PC-3 (cell line): ENCODE results near the gene TXLNA. TPM values are rescaled to one million over a fixed set of nuclear protein-coding genes. Genes with fewer than 3 reads are reported as not detected.

Experiments used
- ATAC-seq: fragments of 200-7000 bp; cut with Tn5 transposase; 2 replicates; pipeline ENCODE4 v1.9.1; 2020; ENCODE audit warnings: mild to moderate bottlenecking, moderate library complexity
- BruUV-seq: library from RNA; stranded (reverse); fragments of 400-500 nt; replicated peaks from 2 replicates; lab custom pipeline; 2021; lab: Mats Ljungman, UMichigan
- CTCF ChIA-PET: fragments of 300-600 bp; sonication (Branson Sonifier 250); formaldehyde crosslinking; loops from one replicate; lab custom pipeline; 2022; ENCODE audit warnings: antibody characterized with exemption; lab: Charles Lee
- POLR2A ChIA-PET: fragments of 300-600 bp; sonication (Branson Sonifier 250); formaldehyde crosslinking; loops from one replicate; lab custom pipeline; 2022; ENCODE audit warnings: antibody characterized with exemption; ENCODE audit not compliant: unreplicated experiment; lab: Charles Lee
- DNase-seq: peaks from one replicate; pipeline ENCODE4 v3.0.0-alpha.2; 2015
- H2AFZ ChIP-seq: fragments of 300-600 bp; sonication (generic); 2 replicates; pipeline ENCODE4 v1.6.0; 2016; ENCODE audit warnings: antibody characterized with exemption, low read length
- H3F3A ChIP-seq: fragments of 300-600 bp; sonication (generic); one replicate; pipeline ENCODE4 v1.6.0; 2017; ENCODE audit warnings: antibody characterized with exemption, low read length, control low read depth, mild to moderate bottlenecking; ENCODE audit not compliant: unreplicated experiment
- H3K27ac ChIP-seq: fragments of 300-600 bp; sonication (generic); 2 replicates; pipeline ENCODE4 v1.5.1; 2016; ENCODE audit warnings: mild to moderate bottlenecking, low read length
- H3K27me3 ChIP-seq: fragments of 300-600 bp; sonication (generic); 2 replicates; pipeline ENCODE4 v1.6.1; 2016; ENCODE audit warnings: low read length, mixed read lengths
- H3K36me3 ChIP-seq: fragments of 300-600 bp; sonication (generic); 2 replicates; pipeline ENCODE4 v1.6.1; 2016; ENCODE audit warnings: low read depth, mixed run types, low read length, mixed read lengths
- H3K4me1 ChIP-seq: fragments of 300-600 bp; sonication (generic); 2 replicates; pipeline ENCODE4 v1.5.1; 2016; ENCODE audit warnings: low read length; ENCODE audit not compliant: insufficient read depth
- H3K4me2 ChIP-seq: fragments of 300-600 bp; sonication (generic); 2 replicates; pipeline ENCODE4 v1.6.0; 2016; ENCODE audit warnings: low read length
- H3K4me3 ChIP-seq: fragments of 300-600 bp; sonication (generic); 2 replicates; pipeline ENCODE4 v1.5.1; 2016; ENCODE audit warnings: mild to moderate bottlenecking, low read length, mixed read lengths
- H3K79me2 ChIP-seq: fragments of 300-600 bp; sonication (generic); 2 replicates; pipeline ENCODE4 v1.6.1; 2017; ENCODE audit warnings: low read length, mixed read lengths
- H3K9ac ChIP-seq: fragments of 300-600 bp; sonication (generic); 2 replicates; pipeline ENCODE4 v1.6.0; 2016; ENCODE audit warnings: mild to moderate bottlenecking, low read length
- H3K9me2 ChIP-seq: fragments of 300-600 bp; sonication (generic); replicated peaks from 2 replicates; pipeline ENCODE4 v1.6.1; 2016; ENCODE audit warnings: mixed run types, low read length, mixed read lengths
- H3K9me3 ChIP-seq: fragments of 300-600 bp; sonication (generic); 2 replicates; pipeline ENCODE4 v1.6.1; 2016; ENCODE audit warnings: low read length, mixed read lengths
- H4K20me1 ChIP-seq: fragments of 300-600 bp; sonication (generic); 2 replicates; pipeline ENCODE4 v1.6.1; 2016; ENCODE audit warnings: low read length, mixed read lengths
- CTCF ChIP-seq: fragments of 300-600 bp; sonication (generic); conservative IDR thresholded peaks from 2 replicates; pipeline ENCODE4 v1.5.1; 2017; ENCODE audit warnings: antibody characterized with exemption, low read depth, mild to moderate bottlenecking, low read length
- EZH2 ChIP-seq: fragments of 300-600 bp; sonication (generic); IDR thresholded peaks from one replicate; pipeline ENCODE4 v1.6.1; 2017; ENCODE audit warnings: antibody characterized with exemption, mild to moderate bottlenecking, low read length; ENCODE audit not compliant: unreplicated experiment
- EZH2phosphoT487 ChIP-seq: fragments of 300-600 bp; sonication (generic); IDR thresholded peaks from 2 replicates; pipeline ENCODE4 v1.6.1; 2018; ENCODE audit warnings: mild to moderate bottlenecking, antibody characterized with exemption, low read length, borderline replicate concordance
- intact Hi-C: fragments of 100-400 bp; cut with micrococcal nuclease; formaldehyde crosslinking; loops from 2 replicates; pipeline ENCODE4 v1.9.0; 2023
- total RNA-seq: library from RNA; depleted of rRNA; stranded (reverse); fragments of >200 nt; gene quantifications from 2 replicates; pipeline ENCODE4 v1.2.3, GENCODE V29; 2014

TXLNA gene
- total RNA-seq, 1 experiment from 2014 or later: 64.2 TPM

GRCh38 chr1:32181563-32181962 lies 2.1 kb downstream of the TXLNA start:
- Histone ChIP-seq H3K36me3 (peaks cover 29% of the 10 kb centered on the region), H3K9me2 (no peaks in the 10 kb centered on the region), H3K79me2 (peaks cover 62% of the 10 kb centered on the region), H3K9ac (no peak overlapping the region), H3K4me2 (peak overlapping the region; percentile 86), H3K27me3 (no peaks in the 10 kb centered on the region), H3F3A (no peaks in the 10 kb centered on the region), H3K4me1 (peaks cover 18% of the 10 kb centered on the region), H3K4me3 (peak overlapping the region; percentile 95), H2AFZ (no peak overlapping the region), H3K9me3 (no peaks in the 10 kb centered on the region), H3K27ac (no peak overlapping the region), H4K20me1 (peaks cover 12% of the 10 kb centered on the region; the same call in 1 of the 2 replicates)
- POLR2A ChIA-PET: no interaction called here
- ATAC-seq (no peak), DNase-seq (no peak)
- CTCF ChIA-PET: no interaction called here
- TF ChIP-seq EZH2phosphoT487: no peak
- TF ChIP-seq CTCF: no peak
- TF ChIP-seq EZH2: no peak
- no TSS peak for BruUV-seq
- intact Hi-C loops: loop anchor here (2.0 kb wide), 1 partner anchor 19 kb away; the partner anchor contains the start of gene CCDC28B

DNA sequence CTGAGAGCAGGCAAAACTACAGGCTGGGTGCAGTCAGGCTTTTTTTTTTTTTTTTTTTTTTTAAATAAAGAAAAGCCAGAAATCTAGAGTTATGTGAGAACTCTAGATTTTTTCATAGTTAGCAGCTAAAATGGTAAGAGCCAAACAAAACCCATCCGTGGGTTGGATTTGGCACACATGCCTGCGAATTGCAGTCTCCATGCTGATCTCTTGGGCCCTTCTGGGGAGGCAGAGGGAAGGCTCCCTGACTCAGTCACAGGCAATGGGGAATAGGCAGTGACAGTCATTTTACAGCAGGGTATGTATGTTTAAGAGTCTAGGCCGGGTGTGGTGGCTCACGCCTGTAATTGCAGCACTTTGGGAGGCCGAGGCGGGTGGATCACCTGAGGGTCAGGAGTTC lies 2.6 kb downstream of the TXLNA start:
- intact Hi-C loops: no loop called here
- Histone ChIP-seq H4K20me1 (peaks cover 12% of the 10 kb centered on the region; the same call in 1 of the 2 replicates), H3K27me3 (no peaks in the 10 kb centered on the region), H3K4me1 (peaks cover 18% of the 10 kb centered on the region), H3K4me2 (peak overlapping the region; percentile 86), H3K4me3 (no peak overlapping the region), H3K9ac (no peak overlapping the region), H3K9me2 (no peaks in the 10 kb centered on the region), H3K9me3 (no peaks in the 10 kb centered on the region), H3F3A (no peaks in the 10 kb centered on the region), H3K79me2 (peaks cover 67% of the 10 kb centered on the region), H3K36me3 (peaks cover 33% of the 10 kb centered on the region), H3K27ac (no peak overlapping the region), H2AFZ (no peak overlapping the region)
- ATAC-seq (no peak), DNase-seq (no peak)
- CTCF ChIA-PET: no interaction called here
- POLR2A ChIA-PET: no interaction called here
- TF ChIP-seq CTCF (no peak), EZH2phosphoT487 (no peak), EZH2 (no peak)
- BruUV-seq: no TSS peak

- intact Hi-C loops: no loop called here
- H3K4me2 ChIP-seq: no peak overlapping the region
- ATAC-seq (no peak), DNase-seq (no peak)
- H3K27me3 ChIP-seq: no peaks in the 10 kb centered on the region
- no peak overlapping the region for H3K27ac ChIP-seq
- no peaks in the 10 kb centered on the region for H3K9me3 ChIP-seq
- no peak overlapping the region for H3K9ac ChIP-seq
- no peaks in the 10 kb centered on the region for H3K9me2 ChIP-seq
- no peaks in the 10 kb centered on the region for H3F3A ChIP-seq
- H4K20me1 ChIP-seq: peaks cover 12% of the 10 kb centered on the region; the same call in 1 of the 2 replicates
- H2AFZ ChIP-seq: no peak overlapping the region
- peaks cover 74% of the 10 kb centered on the region for H3K79me2 ChIP-seq
- no TSS peak for BruUV-seq
- H3K4me1 ChIP-seq: peaks cover 13% of the 10 kb centered on the region
- H3K4me3 ChIP-seq: no peak overlapping the region
- no peak for TF ChIP-seq EZH2phosphoT487
- no peak for TF ChIP-seq CTCF
- TF ChIP-seq EZH2: no peak
- CTCF ChIA-PET: no interaction called here
- H3K36me3 ChIP-seq: peaks cover 57% of the 10 kb centered on the region
- POLR2A ChIA-PET: interaction anchor here (0.7 kb wide), 1 partner anchor 210 kb away, joined by 3 read pairs; the partner anchor contains the start of gene BSDC1
Measured at GRCh38 chr1:32184650-32185049, 5.2 kb downstream of the TXLNA start.
